Measurements from ENCODE around the gene PLCB4. TPM values are rescaled to one million over a fixed set of nuclear protein-coding genes. Genes with fewer than 3 reads are reported as not detected.

The PLCB4 gene
- total RNA-seq, 1 experiment from 2014 or later, result 14.9 TPM

DNA sequence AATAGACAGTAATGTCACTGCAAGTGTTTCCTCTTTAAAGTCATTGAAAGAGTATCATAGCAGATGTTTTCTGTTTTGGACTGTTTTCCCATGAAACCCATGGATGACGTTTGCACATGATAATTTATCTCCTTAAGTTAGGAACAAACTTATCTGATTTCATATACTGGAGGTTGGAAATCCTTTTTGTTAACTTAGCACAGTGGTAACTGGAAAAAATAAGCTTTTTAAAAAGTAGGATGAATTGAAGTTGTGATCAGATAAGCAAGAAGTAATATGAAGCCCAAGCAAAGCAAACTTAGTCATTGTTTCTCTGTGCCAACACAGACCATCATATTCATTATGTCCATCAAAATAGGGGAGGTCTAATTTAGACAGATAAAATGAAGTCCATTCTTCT is 61.6 kb downstream of the PLCB4 start:
- Histone ChIP-seq H2AFZ (no peak overlapping the region), H3K9me3 (ENCODE audit: insufficient read depth, low read depth) (no peaks in the 10 kb centered on the region), H3K4me2 (no peak overlapping the region), H3K4me1 (replicated peaks; ENCODE audit: insufficient read depth) (no peaks in the 10 kb centered on the region), H3K79me2 (ENCODE audit: low read depth) (no peaks in the 10 kb centered on the region), H3F3A (ENCODE audit: insufficient read depth, low read depth) (no peaks in the 10 kb centered on the region), H3K27me3 (ENCODE audit: insufficient read depth, low read depth) (no peaks in the 10 kb centered on the region), H3K4me3 (no peak overlapping the region), H3K36me3 (ENCODE audit: low read depth) (no peaks in the 10 kb centered on the region), H3K9me2 (ENCODE audit: insufficient read depth) (0 out of 2 replicates have a peak, but pooled peaks cover 5% of the 10 kb centered on the region), H3K27ac (no peak overlapping the region), H4K20me1 (ENCODE audit: insufficient read depth) (no peaks in the 10 kb centered on the region)
- no peak for TF ChIP-seq EZH2 (IDR thresholded peaks at IDR 0.05; ENCODE audit: low read depth)
- TF ChIP-seq, protein P1, sequence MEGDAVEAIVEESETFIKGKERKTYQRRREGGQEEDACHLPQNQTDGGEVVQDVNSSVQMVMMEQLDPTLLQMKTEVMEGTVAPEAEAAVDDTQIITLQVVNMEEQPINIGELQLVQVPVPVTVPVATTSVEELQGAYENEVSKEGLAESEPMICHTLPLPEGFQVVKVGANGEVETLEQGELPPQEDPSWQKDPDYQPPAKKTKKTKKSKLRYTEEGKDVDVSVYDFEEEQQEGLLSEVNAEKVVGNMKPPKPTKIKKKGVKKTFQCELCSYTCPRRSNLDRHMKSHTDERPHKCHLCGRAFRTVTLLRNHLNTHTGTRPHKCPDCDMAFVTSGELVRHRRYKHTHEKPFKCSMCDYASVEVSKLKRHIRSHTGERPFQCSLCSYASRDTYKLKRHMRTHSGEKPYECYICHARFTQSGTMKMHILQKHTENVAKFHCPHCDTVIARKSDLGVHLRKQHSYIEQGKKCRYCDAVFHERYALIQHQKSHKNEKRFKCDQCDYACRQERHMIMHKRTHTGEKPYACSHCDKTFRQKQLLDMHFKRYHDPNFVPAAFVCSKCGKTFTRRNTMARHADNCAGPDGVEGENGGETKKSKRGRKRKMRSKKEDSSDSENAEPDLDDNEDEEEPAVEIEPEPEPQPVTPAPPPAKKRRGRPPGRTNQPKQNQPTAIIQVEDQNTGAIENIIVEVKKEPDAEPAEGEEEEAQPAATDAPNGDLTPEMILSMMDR (conservative IDR thresholded peaks at IDR 0.05), result no peak
- no TSS peak for BruUV-seq (replicated peaks)
- intact Hi-C loops (cut with micrococcal nuclease; ENCODE audit: unreplicated experiment), result no loop called here
- ChIA-PET CTCF (no interaction called here), POLR2A (ENCODE audit: unreplicated experiment) (no interaction called here)
- no peak for DNase-seq

DNA sequence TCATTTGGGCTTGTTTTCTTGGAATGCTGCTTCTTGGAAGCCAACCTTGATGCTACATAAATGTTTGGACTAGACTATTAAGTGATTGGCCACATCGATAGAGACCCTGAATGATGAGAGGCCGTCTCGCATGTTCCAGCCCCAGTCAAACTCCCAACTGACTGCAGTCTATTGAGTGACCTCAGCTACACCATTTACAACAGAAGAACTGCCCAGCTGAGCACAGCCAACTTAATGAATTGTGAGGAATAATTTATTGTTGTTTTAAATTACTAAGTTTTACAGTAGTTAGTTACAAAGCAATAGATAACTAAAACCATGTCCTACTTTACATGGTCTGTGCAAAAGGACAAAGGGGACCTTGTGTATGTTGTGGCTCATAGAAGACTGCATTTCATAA is 63.0 kb downstream of the PLCB4 start:
- BruUV-seq (replicated peaks), result no TSS peak
- Histone ChIP-seq H3K4me3 (no peak overlapping the region), H3K27me3 (ENCODE audit: insufficient read depth, low read depth) (no peaks in the 10 kb centered on the region), H3K27ac (no peak overlapping the region), H3K4me1 (replicated peaks; ENCODE audit: insufficient read depth) (no peaks in the 10 kb centered on the region), H3K36me3 (ENCODE audit: low read depth) (no peaks in the 10 kb centered on the region), H3K9me2 (ENCODE audit: insufficient read depth) (0 out of 2 replicates have a peak, but pooled peaks cover 5% of the 10 kb centered on the region), H3F3A (ENCODE audit: insufficient read depth, low read depth) (no peaks in the 10 kb centered on the region), H3K79me2 (ENCODE audit: low read depth) (no peaks in the 10 kb centered on the region), H3K4me2 (no peak overlapping the region), H3K9me3 (ENCODE audit: insufficient read depth, low read depth) (no peaks in the 10 kb centered on the region), H2AFZ (no peak overlapping the region), H4K20me1 (ENCODE audit: insufficient read depth) (no peaks in the 10 kb centered on the region)
- DNase-seq, result no peak
- POLR2A ChIA-PET (ENCODE audit: unreplicated experiment), result no interaction called here
- TF ChIP-seq, protein P1 (conservative IDR thresholded peaks at IDR 0.05), result no peak
- TF ChIP-seq EZH2 (IDR thresholded peaks at IDR 0.05; ENCODE audit: low read depth), result no peak
- CTCF ChIA-PET, result interaction anchor here (0.7 kb wide), 1 partner anchor 121 kb away, joined by 4 read pairs; no protein-coding TSS in a partner anchor
- intact Hi-C loops (cut with micrococcal nuclease; ENCODE audit: unreplicated experiment), result no loop called here

DNA sequence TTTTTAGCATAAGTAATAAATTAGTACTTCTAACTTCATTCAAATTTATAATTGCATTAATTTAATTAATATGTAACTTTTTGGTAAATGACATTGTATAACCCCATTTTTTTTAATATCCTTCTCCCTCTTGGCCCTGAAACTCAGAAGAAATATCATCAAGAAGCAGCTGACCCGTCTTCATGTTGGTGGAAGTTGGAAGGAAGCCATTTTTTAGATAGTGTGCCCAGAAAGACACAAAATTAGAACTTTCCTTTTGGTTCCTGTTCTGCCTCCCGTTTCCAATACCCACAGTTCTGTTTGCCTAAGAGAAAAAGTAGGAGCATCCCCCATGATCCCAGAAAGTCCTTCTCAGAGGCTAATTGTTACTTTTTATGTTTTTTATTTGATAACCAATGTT is 65.5 kb downstream of the PLCB4 start:
- no peak overlapping the region for H3K27ac ChIP-seq
- POLR2A ChIA-PET (ENCODE audit: unreplicated experiment), result no interaction called here
- no peak for DNase-seq
- CTCF ChIA-PET, result no interaction called here
- no peaks in the 10 kb centered on the region for H3F3A ChIP-seq (ENCODE audit: insufficient read depth, low read depth)
- TF ChIP-seq, protein P1 (conservative IDR thresholded peaks at IDR 0.05), result no peak
- TF ChIP-seq EZH2 (IDR thresholded peaks at IDR 0.05; ENCODE audit: low read depth), result no peak
- intact Hi-C loops (cut with micrococcal nuclease; ENCODE audit: unreplicated experiment), result no loop called here
- H3K4me3 ChIP-seq, result no peak overlapping the region
- BruUV-seq (replicated peaks), result no TSS peak
- peaks cover 5% of the 10 kb centered on the region; the same call in 1 of the 2 replicates for H3K9me2 ChIP-seq (ENCODE audit: insufficient read depth)
- no peaks in the 10 kb centered on the region for H3K79me2 ChIP-seq (ENCODE audit: low read depth)
- H4K20me1 ChIP-seq (ENCODE audit: insufficient read depth), result no peaks in the 10 kb centered on the region
- no peak overlapping the region for H2AFZ ChIP-seq
- no peaks in the 10 kb centered on the region for H3K4me1 ChIP-seq (replicated peaks; ENCODE audit: insufficient read depth)
- no peaks in the 10 kb centered on the region for H3K9me3 ChIP-seq (ENCODE audit: insufficient read depth, low read depth)
- H3K4me2 ChIP-seq, result no peak overlapping the region
- no peaks in the 10 kb centered on the region for H3K27me3 ChIP-seq (ENCODE audit: insufficient read depth, low read depth)
- H3K36me3 ChIP-seq (ENCODE audit: low read depth), result no peaks in the 10 kb centered on the region

All from PC-9 (cell line).